UCSD-AML1 (cell line): Measurements from ENCODE around the gene TMEM92.

Experiments used
- DNase-seq: peaks from one replicate; lab custom pipeline; 2025; ENCODE audit not compliant: unreplicated experiment; lab: John Stamatoyannopoulos, UW

The TMEM92 gene

DNA sequence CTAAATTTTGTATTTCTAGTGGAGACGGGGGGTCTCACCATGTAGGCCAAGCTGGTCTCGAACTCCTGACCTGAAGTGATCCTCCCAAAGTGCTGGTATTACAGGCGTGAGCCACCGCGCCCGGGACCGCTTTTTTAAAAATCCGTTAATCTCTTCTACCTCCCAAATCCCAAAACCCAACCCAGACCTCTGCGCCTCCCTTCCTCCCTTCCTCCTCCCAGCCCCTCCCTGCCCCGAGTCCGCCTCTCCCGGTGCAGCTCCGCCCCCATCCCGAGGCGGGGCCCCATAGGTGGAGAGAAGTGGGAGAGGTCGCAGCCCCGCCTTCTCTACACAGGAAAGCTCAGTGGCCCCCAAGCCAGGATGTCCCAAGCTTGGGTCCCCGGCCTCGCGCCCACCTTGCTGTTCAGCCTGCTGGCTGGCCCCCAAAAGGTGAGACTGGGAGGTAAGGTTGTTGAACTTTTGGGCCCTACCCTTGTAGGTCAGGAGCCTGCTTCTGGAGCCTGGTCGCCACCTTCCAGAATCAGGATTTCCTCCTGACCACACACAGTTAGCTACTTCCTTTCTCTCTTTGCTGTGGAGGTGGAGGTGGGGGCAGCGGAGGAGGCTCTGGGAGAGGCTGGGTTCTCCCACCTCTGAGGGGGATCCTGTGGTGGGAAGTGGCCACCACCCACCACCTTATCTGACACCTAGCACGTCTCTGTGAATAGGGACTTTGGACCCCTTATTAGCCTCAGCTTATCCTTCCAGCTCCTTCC is at the start of gene TMEM92:
Gene TMEM92, plus strand, starts transcription at position 325 of the 755 bp plus-strand sequence. Its CDS starts 36 bp downstream, at position 361.
- DNase-seq: peak; percentile 85

DNA sequence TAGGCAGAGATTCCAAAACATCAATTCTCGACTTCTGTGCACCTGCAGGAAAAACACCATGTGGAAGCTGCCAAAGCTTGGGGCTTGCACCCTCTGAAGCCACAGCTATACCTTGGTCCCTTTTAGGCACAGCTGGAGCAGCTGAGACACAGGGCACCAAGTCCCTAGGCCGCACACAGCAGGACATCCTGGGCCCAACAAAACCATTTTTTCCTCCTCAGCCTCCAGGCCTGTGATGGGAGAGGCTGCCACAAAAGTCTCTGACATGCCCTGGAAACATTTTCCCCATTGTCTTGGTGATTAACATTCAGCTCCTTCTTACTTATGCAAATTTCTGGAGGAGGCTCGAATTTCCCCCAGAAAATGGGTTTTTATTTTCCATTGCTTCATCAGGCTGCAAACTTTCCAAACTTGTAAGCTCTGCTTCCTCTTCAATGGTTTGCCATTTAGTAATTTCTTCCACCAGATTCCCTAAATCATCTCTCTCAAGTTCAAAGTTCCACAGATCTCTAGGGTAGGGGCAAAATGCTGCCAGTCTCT is 48.5 kb upstream of the TMEM92 start:
- DNase-seq: no peak

DNA sequence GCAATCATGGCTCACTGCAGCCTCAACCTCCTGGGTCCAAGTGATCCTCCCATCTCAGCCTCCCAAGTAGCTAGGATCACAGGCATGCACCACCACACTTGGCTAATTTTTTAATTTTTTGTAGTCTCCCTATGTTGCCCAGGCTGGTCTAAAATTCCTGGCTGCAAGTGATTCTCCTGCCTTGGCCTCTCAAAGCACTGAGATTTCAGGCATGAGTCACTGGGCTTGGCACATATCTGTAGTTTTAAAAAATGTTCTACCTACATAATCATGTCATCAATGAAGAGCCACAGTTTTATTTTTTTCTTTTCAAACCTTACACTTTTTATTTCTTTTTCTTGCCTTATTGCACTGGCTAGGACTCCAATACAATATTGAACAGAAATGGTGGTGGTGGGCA is 39.7 kb upstream of the TMEM92 start:
- no peak for DNase-seq

DNA sequence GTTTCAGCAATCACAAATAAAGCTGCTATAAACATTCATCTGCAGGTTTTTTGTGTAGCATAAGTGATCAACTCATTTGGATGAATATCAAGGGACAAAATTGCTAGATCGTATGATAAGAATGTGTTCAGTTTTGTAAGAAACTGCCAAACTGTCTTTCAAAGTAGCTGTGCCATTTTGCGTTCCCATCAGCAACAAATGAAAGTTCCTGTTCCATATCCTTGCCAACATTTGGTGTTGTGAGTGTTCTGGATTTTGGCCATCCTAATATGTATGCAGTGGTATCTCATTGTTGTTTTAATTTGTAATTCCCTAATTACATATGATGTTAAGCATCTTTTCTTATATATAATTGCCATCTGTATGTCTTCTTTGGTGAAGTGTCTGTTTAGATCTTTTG is 36.4 kb upstream of the TMEM92 start:
- DNase-seq: no peak

- DNase-seq: no peak
These were observed 35.5 kb upstream of the TMEM92 start for GRCh38 chr17:50238601-50239280.

GRCh38 chr17:50239937-50240336 is 34.3 kb upstream of the TMEM92 start:
- no peak for DNase-seq

GRCh38 chr17:50240851-50241250 is 33.4 kb upstream of the TMEM92 start:
- DNase-seq: no peak

DNA sequence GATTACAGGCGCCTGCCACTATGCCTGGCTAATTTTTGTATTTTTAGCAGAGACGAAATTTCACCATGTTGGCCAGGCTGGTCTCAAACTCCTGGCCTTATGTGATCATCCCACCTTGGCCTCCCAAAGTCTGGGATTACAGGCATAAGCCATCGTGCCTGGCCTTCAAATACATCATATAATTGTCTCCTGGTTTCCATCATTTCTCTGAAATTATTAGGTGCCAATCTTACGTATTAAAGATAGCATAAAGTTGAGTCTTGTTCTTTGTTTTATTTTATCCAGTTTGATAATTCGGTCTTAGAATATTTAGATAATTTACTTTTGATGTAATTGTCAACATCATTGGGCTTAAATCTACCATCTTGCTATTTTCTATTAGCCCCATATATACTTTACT is 32.8 kb upstream of the TMEM92 start:
- DNase-seq: no peak

DNA sequence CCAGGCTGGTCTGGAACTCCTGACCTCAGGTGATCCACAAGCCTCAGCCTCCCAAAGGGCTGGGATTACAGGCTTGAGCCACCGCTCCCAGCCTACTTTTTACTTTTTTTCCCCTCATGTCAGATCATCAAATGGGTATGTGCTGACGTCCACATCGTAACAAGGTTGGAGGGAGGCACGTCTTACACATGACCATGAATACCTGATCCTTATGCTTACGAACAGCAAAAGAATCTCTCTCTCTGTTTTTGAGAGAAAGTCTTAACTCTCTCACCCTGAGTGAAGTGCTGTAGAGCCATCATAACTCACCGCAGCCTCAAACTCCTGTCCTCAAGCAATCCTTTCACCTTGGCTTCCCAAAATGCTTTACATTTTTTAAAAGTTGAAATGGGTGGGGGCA is 29.5 kb upstream of the TMEM92 start:
- DNase-seq: no peak

DNA sequence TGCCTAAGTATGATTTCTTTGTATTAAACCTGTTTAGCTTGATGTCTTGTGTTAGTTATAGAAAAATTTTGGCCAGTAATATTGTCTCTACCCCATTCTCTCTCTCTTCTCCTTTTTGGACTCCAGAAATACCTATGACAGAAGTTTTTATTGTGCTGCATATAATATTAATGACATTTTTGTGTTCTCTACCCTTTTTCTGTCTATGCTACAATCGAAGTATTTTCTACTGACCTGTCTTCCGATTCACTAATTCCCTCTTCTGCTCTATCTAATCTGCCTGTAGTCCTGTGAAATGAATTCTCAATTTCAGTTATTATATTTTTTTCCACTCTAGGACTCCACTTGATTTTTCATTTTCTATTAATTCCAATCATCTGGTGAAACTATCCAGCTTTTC is 26.0 kb upstream of the TMEM92 start:
- no peak for DNase-seq

- no peak for DNase-seq
These were observed 21.5 kb upstream of the TMEM92 start for GRCh38 chr17:50252781-50253180.

DNA sequence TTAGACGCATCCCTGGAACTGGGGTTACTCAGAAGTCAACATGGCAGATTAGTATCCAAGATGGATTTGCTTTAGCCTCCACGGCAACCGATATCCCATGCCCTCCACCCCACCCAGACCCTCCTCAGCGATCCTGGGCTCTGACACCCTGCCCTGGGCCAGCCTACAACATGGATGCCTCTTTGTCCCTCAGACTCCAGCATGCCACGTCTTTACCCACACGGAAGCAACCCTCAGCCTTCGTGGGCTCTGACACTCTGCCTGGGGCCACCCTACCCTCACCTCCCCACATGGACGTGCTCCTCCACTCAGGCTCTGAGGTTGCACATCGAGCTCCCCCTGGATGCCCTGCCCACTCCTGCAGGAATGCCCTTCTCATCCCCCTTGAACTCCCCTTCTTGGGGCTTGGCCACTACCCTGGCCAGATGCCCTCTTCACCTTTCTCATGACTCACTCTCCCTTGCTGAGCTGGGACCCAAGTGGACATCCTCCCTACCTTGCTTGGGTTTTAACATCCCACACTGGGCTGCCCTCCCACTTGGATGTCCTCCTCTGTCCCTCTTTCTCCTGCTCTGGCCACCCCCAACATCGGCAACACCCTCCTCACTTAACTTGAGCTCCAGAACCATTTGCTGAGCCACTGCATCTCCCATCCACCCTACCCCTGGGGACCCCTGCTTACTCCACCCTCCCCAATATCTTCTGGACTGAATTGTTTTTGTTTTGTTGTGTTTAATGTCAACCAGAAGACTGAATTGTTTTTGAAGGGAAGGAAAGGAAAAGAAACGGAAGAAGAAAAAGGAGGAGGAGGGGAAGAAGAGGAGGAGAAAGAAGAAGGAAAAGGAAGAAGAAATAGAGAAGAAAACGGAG is 18.3 kb upstream of the TMEM92 start:
- no peak for DNase-seq

- no peak for DNase-seq
These were observed 17.2 kb upstream of the TMEM92 start for GRCh38 chr17:50256826-50257618.

- DNase-seq: no peak
These were observed 16.5 kb upstream of the TMEM92 start for GRCh38 chr17:50257676-50258224.

- no peak for DNase-seq
These were observed 15.4 kb upstream of the TMEM92 start for GRCh38 chr17:50258647-50259476.

- no peak for DNase-seq
These were observed 14.6 kb upstream of the TMEM92 start for GRCh38 chr17:50259477-50260324.

GRCh38 chr17:50260501-50260911 is 13.8 kb upstream of the TMEM92 start:
- no peak for DNase-seq
